Pancreas (tissue), 10 donors: Measurements from ENCODE around the gene PCCB. TPM values are rescaled to one million over a fixed set of nuclear protein-coding genes. Genes with fewer than 3 reads are reported as not detected.

Experiments used
- ATAC-seq, 4 donors: fragments of 200-7000 bp; cut with Tn5 transposase; one replicate each; pipeline versions ENCODE4 v1.8.0 to v1.9.1; 2020; ENCODE audit warnings: mild to moderate bottlenecking in 4 of 4, moderate library complexity in 4 of 4
- DNase-seq, 6 donors: peaks; one replicate each; pipeline ENCODE4 v3.0.0-alpha.2; 2020
- FAIRE-seq: peaks from 2 replicates; lab custom pipeline; 2012; peaks lifted over from hg19 to GRCh38; lab: Jason Lieb, UNC
- H3K27ac ChIP-seq, 4 donors: fragments of 200-600 bp; sonication (generic); 1 replicate in 3 of 4; 2 replicates in 1 of 4; pipeline versions ENCODE4 v1.5.0 to v1.8.0; 2020
- H3K27me3 ChIP-seq, 4 donors: fragments of 200-600 bp; one replicate each; pipeline ENCODE4 v1.8.0; 2021
- H3K36me3 ChIP-seq, 3 donors: fragments of 200-600 bp; sonication (generic) in 1 of 3; one replicate each; pipeline versions ENCODE4 v1.5.0 to v1.8.0; 2020 to 2021
- H3K4me1 ChIP-seq, 3 donors: fragments of 200-600 bp; one replicate each; pipeline ENCODE4 v1.8.0; 2021
- H3K4me3 ChIP-seq, 4 donors: fragments of 200-600 bp; sonication (generic) in 2 of 4; one replicate each; pipeline versions ENCODE4 v1.5.0 to v1.8.0; 2020 to 2021
- H3K9me3 ChIP-seq, 4 donors: fragments of 200-600 bp; one replicate each; pipeline ENCODE4 v1.8.0; 2021
- WGBS, 2 donors: extraction: QIAGEN DNeasy Blood & Tissue Kit; methylation state at CpG; one replicate each; pipeline ENCODE4 v1.1.7; 2013; 5-methylcytosine and 5-hydroxymethylcytosine counted together
- intact Hi-C, 3 donors: fragments of 100-400 bp; cut with DNase I; formaldehyde crosslinking; loops; one replicate each; pipeline versions ENCODE4 v1.11.1 to v1.14.2; 2022
- polyA plus RNA-seq, 2 donors: library from polyadenylated mRNA; stranded (reverse); fragments of 200-250 nt; gene quantifications; one replicate each; pipeline ENCODE4 v1.2.3, GENCODE V29; 2013
- total RNA-seq, 6 donors: library from RNA; stranded (reverse); fragmentation: NEBNext Ultra II Directional in 4 of 6; extraction: Animal tissue kit (Norgen Biotek cat#: 25700) in 4 of 6; gene quantifications; one replicate each; pipeline versions ENCODE4 v1.2.1 to v1.2.4, GENCODE V29; 2021 to 2023
- TF ChIP-seq, protein P1 (sequence below), 4 donors: fragments of 200-600 bp; sonication (generic) in 3 of 4; IDR thresholded peaks; one replicate each; pipeline versions ENCODE4 v1.5.0 to v1.8.0; 2021; ENCODE audit warnings: antibody characterized with exemption in 4 of 4
- donor health status: healthy with polysubstance abuse.
- donor health status: DM: no; HTN: no; CAD: no; lungs with moderate emphysema.
- donor health status: DM: no; HTN: no; CAD: no.
- donor health status: control.
- donor health status: control.
- donor health status: Bipolar disorder and iron deficiency.
- donor health status: DM: yes; HTN: yes; CAD: no.
- donor health status: DM: no; HTN: no; CAD: no.
- donor health status: DM: no; HTN: no; CAD: no.
- donor health status: DM: yes; HTN: yes; CAD: no.

Gene PCCB
- total and polyA plus RNA-seq, 8 donors: 8.9 to 24.9 (median 14.7) TPM

DNA sequence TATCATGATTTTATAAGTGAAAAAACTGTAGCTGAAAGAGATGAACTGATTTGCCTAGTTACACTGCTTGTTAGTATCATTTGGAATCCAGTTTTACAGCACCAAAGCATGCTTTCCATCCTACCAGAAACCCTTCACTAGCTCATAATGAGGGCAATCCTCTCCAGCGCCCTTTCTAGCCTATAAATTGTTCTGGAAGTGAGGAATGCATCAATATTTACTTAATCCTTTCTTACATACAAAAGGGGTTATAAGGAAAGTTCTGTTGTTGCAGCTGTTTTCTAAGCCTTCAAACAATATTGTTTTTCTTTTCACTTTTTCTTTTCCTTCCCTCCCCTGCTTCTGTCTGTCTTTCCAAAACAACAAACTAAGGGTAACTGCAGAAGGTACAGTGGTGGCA, 11.0 kb upstream of the PCCB start:
- Histone ChIP-seq H3K27ac (no peak overlapping the region), H3K4me3 (no peak overlapping the region), H3K9me3 (no peaks in the 10 kb centered on the region), H3K4me1 (no peaks in the 10 kb centered on the region), H3K36me3 (no peaks in the 10 kb centered on the region), H3K27me3 (no peaks in the 10 kb centered on the region)
- 38 to 51% methylated on average over 1 of the region's 1 CpG for WGBS, 2 donors
- ATAC-seq (no peak), FAIRE-seq (no peak), DNase-seq (no peak)
- TF ChIP-seq, protein P1, sequence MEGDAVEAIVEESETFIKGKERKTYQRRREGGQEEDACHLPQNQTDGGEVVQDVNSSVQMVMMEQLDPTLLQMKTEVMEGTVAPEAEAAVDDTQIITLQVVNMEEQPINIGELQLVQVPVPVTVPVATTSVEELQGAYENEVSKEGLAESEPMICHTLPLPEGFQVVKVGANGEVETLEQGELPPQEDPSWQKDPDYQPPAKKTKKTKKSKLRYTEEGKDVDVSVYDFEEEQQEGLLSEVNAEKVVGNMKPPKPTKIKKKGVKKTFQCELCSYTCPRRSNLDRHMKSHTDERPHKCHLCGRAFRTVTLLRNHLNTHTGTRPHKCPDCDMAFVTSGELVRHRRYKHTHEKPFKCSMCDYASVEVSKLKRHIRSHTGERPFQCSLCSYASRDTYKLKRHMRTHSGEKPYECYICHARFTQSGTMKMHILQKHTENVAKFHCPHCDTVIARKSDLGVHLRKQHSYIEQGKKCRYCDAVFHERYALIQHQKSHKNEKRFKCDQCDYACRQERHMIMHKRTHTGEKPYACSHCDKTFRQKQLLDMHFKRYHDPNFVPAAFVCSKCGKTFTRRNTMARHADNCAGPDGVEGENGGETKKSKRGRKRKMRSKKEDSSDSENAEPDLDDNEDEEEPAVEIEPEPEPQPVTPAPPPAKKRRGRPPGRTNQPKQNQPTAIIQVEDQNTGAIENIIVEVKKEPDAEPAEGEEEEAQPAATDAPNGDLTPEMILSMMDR (IDR thresholded peaks at IDR 0.05): no peak
- intact Hi-C loops: no loop called here

DNA sequence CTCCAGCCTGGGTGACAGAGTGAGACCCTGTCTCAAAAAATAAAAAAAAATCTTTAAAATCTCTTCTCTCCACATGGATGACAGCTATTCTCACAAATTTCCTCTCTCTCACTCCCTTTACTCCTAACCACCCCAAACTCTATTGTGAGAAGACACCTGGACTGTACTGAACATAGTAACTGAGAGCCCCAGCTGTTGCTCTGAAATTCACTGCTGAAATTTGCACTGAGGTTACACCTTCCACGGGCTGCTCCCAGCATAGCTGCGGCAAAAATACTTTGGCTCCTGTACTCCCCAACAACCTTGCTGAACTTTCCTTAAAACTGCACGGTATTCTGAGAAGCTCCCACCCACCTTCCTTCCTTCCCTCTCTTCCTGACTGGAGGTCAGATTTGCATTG, 4.4 kb upstream of the PCCB start:
- H3K4me1 ChIP-seq: no peaks in the 10 kb centered on the region
- no peak overlapping the region for H3K4me3 ChIP-seq
- H3K27me3 ChIP-seq: no peaks in the 10 kb centered on the region
- no peak overlapping the region for H3K27ac ChIP-seq
- no peak for DNase-seq
- no peaks in the 10 kb centered on the region for H3K9me3 ChIP-seq
- intact Hi-C loops: no loop called here
- TF ChIP-seq, protein P1 (IDR thresholded peaks at IDR 0.05): no peak
- whole genome bisulfite sequencing, 2 donors: 77 to 78% methylated on average over 3 of the region's 3 CpGs
- no peak for ATAC-seq
- H3K36me3 ChIP-seq: no peaks in the 10 kb centered on the region
- no peak for FAIRE-seq

- H3K36me3 ChIP-seq: no peaks in the 10 kb centered on the region
- no peaks in the 10 kb centered on the region for H3K27me3 ChIP-seq
- DNase-seq: no peak
- no peak overlapping the region for H3K27ac ChIP-seq
- H3K4me3 ChIP-seq: no peak overlapping the region
- TF ChIP-seq, protein P1 (IDR thresholded peaks at IDR 0.05): no peak
- no peak for FAIRE-seq
- peaks cover 0 to 9% (median 6%) of the 10 kb centered on the region in 3 donors for H3K4me1 ChIP-seq
- WGBS, 2 donors: 66 to 67% methylated on average over 1 of the region's 1 CpG
- ATAC-seq: no peak
- H3K9me3 ChIP-seq: no peaks in the 10 kb centered on the region
- intact Hi-C loops: no loop called here
These were observed 2.7 kb upstream of the PCCB start for GRCh38 chr3:136247436-136247835.

- Histone ChIP-seq H3K9me3 (no peaks in the 10 kb centered on the region), H3K4me3 (no peak overlapping the region), H3K27ac (no peak overlapping the region), H3K27me3 (no peaks in the 10 kb centered on the region), H3K36me3 (no peaks in the 10 kb centered on the region), H3K4me1 (peaks cover 0 to 9% (median 6%) of the 10 kb centered on the region in 3 donors)
- 84 to 87% methylated on average over 4 of the region's 4 CpGs for WGBS, 2 donors
- DNase-seq: no peak
- ATAC-seq: no peak
- FAIRE-seq: no peak
- TF ChIP-seq, protein P1 (IDR thresholded peaks at IDR 0.05): no peak
- intact Hi-C loops: no loop called here
These were observed 2.1 kb upstream of the PCCB start for GRCh38 chr3:136247855-136248590.

GRCh38 chr3:136249091-136249490, 1.0 kb upstream of the PCCB start:
- no peaks in the 10 kb centered on the region for H3K27me3 ChIP-seq
- peaks cover 0 to 9% (median 6%) of the 10 kb centered on the region in 3 donors for H3K4me1 ChIP-seq
- FAIRE-seq (no peak), ATAC-seq (no peak), DNase-seq (no peak)
- H3K9me3 ChIP-seq: no peaks in the 10 kb centered on the region
- H3K36me3 ChIP-seq: no peaks in the 10 kb centered on the region
- intact Hi-C loops: no loop called here
- no peak overlapping the region for H3K27ac ChIP-seq
- H3K4me3 ChIP-seq: no peak overlapping the region
- TF ChIP-seq, protein P1 (IDR thresholded peaks at IDR 0.05): no peak
- 97 to 98% methylated on average over 3 of the region's 3 CpGs for WGBS, 2 donors
